ENCODE data around the gene GRAMD2B. TPM values are rescaled to one million over a fixed set of nuclear protein-coding genes. Genes with fewer than 3 reads are reported as not detected.
A peak's percentile ranks its signal among the peaks of the same experiment; 100 is the strongest.

Gene GRAMD2B
- total RNA-seq, 6 donors from 2014 or later = 11.3 to 70.4 (median 17.7) TPM

DNA sequence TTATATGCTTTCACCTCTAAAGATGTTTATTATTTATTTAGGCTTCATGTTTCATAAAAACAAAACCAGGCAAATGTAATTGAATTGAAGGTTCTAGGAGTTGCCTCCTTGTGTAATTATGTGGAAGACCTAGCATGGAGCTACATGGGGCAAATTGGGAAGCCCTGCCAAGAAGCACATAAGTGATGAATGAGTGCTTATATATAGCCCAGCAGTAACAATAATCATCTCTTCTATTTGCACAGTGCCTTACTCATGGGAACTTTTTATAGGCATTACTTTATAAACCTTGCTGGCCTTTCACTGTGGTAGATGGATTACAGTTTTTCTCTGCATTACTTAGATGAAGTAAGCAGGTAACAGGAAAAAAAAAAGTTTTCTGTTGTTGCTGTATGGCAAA, 40.0 kb upstream of the GRAMD2B start:
- Histone ChIP-seq H3K36me3 (no peaks in the 10 kb centered on the region), H3K27me3 (no peaks in the 10 kb centered on the region), H3K4me3 (no peak overlapping the region), H3K27ac (no peak overlapping the region), H3K4me1 (no peaks in the 10 kb centered on the region), H3K9me3 (peaks cover 0 to 3% (median 2%) of the 10 kb centered on the region in 4 donors)
- ATAC-seq (ENCODE audit: low FRiP score in 2 of 2) (no peak), DNase-seq (no peak)
- TF ChIP-seq, protein P1, sequence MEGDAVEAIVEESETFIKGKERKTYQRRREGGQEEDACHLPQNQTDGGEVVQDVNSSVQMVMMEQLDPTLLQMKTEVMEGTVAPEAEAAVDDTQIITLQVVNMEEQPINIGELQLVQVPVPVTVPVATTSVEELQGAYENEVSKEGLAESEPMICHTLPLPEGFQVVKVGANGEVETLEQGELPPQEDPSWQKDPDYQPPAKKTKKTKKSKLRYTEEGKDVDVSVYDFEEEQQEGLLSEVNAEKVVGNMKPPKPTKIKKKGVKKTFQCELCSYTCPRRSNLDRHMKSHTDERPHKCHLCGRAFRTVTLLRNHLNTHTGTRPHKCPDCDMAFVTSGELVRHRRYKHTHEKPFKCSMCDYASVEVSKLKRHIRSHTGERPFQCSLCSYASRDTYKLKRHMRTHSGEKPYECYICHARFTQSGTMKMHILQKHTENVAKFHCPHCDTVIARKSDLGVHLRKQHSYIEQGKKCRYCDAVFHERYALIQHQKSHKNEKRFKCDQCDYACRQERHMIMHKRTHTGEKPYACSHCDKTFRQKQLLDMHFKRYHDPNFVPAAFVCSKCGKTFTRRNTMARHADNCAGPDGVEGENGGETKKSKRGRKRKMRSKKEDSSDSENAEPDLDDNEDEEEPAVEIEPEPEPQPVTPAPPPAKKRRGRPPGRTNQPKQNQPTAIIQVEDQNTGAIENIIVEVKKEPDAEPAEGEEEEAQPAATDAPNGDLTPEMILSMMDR (IDR thresholded peaks at IDR 0.05) = no peak
- TF ChIP-seq POLR2A (IDR thresholded peaks at IDR 0.05) (no peak), POLR2AphosphoS5 (IDR thresholded peaks at IDR 0.05) (no peak), EP300 (IDR thresholded peaks at IDR 0.05) (no peak)

DNA sequence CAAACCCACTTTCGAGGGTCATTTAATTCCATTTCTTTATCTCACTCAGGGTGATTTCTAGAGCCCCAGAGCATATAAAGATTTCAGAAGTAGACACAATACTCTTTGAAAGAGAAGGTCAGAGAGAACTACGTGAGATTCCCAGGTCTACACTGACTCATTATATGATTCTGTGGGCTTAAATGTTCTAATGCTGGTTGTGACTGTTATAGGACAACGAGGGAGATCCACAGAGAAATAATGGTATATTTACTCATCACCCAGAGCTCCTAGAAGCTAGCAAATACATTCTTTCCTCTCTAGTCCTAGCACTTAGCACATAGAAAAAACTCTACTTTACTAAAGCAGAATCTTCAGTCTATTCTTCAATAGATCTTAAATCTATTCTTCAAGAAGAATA, 39.4 kb upstream of the GRAMD2B start:
- TF ChIP-seq EP300 (IDR thresholded peaks at IDR 0.05) = no peak
- no peak for TF ChIP-seq POLR2AphosphoS5 (IDR thresholded peaks at IDR 0.05)
- TF ChIP-seq, protein P1 (IDR thresholded peaks at IDR 0.05) = no peak
- TF ChIP-seq POLR2A (IDR thresholded peaks at IDR 0.05) = no peak
- WGBS, 2 donors = 82 to 83% methylated on average over 3 of the region's 3 CpGs
- Histone ChIP-seq H3K36me3 (no peaks in the 10 kb centered on the region), H3K27ac (no peak overlapping the region), H3K9me3 (peaks cover 0 to 3% (median 2%) of the 10 kb centered on the region in 4 donors), H3K4me3 (no peak overlapping the region), H3K4me1 (no peaks in the 10 kb centered on the region), H3K27me3 (no peaks in the 10 kb centered on the region)
- no peak for DNase-seq
- ATAC-seq (ENCODE audit: low FRiP score in 2 of 2) = no peak

DNA sequence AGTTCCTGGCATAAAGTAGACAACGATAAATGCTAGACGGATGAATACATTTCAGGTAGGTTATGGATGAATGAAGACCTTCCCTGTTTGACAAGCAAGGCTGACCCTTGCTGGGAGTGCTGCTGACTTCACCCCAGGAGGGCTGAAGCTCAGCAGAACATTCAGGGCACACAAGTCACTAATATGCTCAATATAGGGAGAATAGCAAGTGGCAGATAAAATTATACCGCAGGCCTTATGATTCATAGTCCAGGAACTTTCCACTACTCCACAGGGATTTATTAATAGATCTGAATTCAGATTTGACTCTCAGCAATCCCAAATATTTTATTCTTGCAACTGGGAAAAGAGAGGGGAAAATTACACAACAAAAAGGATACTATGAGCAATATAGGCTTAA, 38.2 kb upstream of the GRAMD2B start:
- no peak overlapping the region for H3K27ac ChIP-seq
- 83% methylated on average over 3 of the region's 3 CpGs for WGBS, 2 donors
- H3K27me3 ChIP-seq = no peaks in the 10 kb centered on the region

DNA sequence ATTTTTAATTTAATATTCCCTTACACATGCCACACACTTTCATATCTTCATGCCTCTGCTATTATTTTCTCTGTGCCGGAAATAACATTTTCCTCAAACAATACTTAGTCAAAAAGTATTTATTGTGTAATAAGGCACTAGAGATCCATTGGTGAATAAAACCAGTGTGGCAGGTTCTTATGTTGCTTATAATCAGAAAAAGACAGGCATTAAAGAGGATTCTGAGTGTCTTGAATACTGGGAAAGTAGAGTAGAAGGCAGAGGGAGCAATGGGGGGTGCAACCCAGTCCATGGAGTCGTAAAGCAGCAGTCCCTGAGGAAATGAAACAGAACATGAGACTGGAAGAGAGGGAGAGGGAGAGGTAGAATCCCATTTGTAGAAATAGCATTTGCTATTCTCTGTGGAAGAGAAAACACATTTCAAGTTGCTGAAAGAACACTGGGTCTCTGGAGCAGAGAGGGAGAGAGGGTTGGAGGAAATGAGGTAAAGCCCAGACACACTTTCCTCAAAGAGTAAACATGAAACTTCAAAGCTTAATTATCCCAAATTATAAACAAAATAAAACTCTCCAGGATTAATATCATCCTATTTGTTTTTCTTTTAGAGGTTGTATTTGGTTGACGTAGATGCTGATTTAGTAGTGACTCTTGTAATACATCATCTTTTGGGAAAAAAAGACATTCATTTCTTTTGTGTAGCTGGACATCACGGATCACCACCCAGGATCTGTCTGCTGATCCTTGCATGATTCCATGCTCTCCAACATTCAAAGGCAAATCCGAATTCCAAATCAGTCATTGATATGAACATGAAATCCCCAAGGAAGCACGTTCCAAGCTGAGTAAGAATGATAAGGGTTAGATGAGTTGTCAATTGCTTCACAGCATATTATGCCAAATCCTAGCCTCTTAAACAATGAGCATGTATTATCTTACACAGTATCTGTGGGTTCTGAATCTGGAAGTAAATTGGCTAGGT, 37.4 kb upstream of the GRAMD2B start:
- TF ChIP-seq EP300 (IDR thresholded peaks at IDR 0.05) = no peak
- TF ChIP-seq POLR2A (IDR thresholded peaks at IDR 0.05) = no peak
- DNase-seq = no peak
- Histone ChIP-seq H3K9me3 (peaks cover 0 to 3% (median 2%) of the 10 kb centered on the region in 4 donors), H3K36me3 (no peaks in the 10 kb centered on the region), H3K27me3 (no peaks in the 10 kb centered on the region), H3K4me3 (no peak overlapping the region), H3K27ac (peak overlapping the region in 1 of 4 donors; percentile 19), H3K4me1 (no peaks in the 10 kb centered on the region)
- 69 to 79% methylated on average over 6 of the region's 6 CpGs for WGBS, 2 donors
- ATAC-seq (ENCODE audit: low FRiP score in 2 of 2) = no peak

More for the DNA sequence above, 38.2 kb upstream of the GRAMD2B start:
- Histone ChIP-seq H3K9me3 (peaks cover 0 to 3% (median 2%) of the 10 kb centered on the region in 4 donors), H3K4me3 (no peak overlapping the region), H3K4me1 (no peaks in the 10 kb centered on the region), H3K36me3 (no peaks in the 10 kb centered on the region)
- ATAC-seq (ENCODE audit: low FRiP score in 2 of 2) (peak in 1 of 2 donors; percentile 57), DNase-seq (no peak)
- TF ChIP-seq POLR2A (IDR thresholded peaks at IDR 0.05) (no peak), POLR2AphosphoS5 (IDR thresholded peaks at IDR 0.05) (no peak), EP300 (IDR thresholded peaks at IDR 0.05) (no peak)
- TF ChIP-seq, protein P1 (IDR thresholded peaks at IDR 0.05) = no peak

DNA sequence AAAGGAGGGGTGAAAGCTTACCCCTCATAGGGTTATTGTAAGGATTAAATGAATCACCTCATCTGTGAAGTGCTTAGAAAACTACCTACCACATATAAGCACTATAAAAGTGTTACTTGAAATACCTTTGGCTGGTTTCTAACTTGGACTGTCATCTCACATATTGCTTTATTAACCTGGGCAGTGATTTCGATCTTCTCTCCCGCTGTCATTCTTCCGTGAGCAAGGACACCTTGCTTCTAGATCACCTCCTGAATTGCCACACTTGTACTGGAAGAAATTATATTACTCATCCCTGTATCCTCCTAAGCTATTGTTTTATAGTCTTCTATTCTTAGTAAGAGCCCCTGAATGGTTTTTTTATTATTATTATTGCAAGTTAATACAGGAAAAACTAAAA, 34.0 kb upstream of the GRAMD2B start:
- ATAC-seq (ENCODE audit: low FRiP score in 2 of 2) (no peak), DNase-seq (no peak)
- Histone ChIP-seq H3K4me3 (no peak overlapping the region), H3K36me3 (no peaks in the 10 kb centered on the region), H3K27me3 (no peaks in the 10 kb centered on the region), H3K27ac (no peak overlapping the region), H3K4me1 (no peaks in the 10 kb centered on the region), H3K9me3 (no peaks in the 10 kb centered on the region)
- 85 to 87% methylated on average over 3 of the region's 3 CpGs for WGBS, 2 donors
- TF ChIP-seq, protein P1 (IDR thresholded peaks at IDR 0.05) = no peak
- TF ChIP-seq POLR2AphosphoS5 (IDR thresholded peaks at IDR 0.05) = no peak

Measured in upper lobe of left lung (tissue), 6 donors.